HL-60 (cell line): ENCODE results near the gene EXOC7.

Source experiments
- GABPA ChIP-seq: IDR thresholded peaks from 2 replicates; pipeline ENCODE4 v1.6.1; 2012; ENCODE audit warnings: low read depth
- POLR2AphosphoS5 ChIP-seq: IDR thresholded peaks from 2 replicates; pipeline ENCODE4 v1.6.1; 2012; ENCODE audit warnings: low read depth
- REST ChIP-seq: IDR thresholded peaks from 2 replicates; pipeline ENCODE4 v1.6.1; 2012; ENCODE audit warnings: low read depth; ENCODE audit not compliant: insufficient replicate concordance
- SPI1 ChIP-seq: IDR thresholded peaks from 2 replicates; pipeline ENCODE4 v1.6.1; 2012; ENCODE audit warnings: low read depth, mild to moderate bottlenecking, borderline replicate concordance
- TF ChIP-seq, protein P1 (sequence below): IDR thresholded peaks from one replicate; pipeline ENCODE4 v1.5.1; 2011; ENCODE audit warnings: low read length, control low read depth, inconsistent platforms; ENCODE audit not compliant: insufficient read depth

DNA sequence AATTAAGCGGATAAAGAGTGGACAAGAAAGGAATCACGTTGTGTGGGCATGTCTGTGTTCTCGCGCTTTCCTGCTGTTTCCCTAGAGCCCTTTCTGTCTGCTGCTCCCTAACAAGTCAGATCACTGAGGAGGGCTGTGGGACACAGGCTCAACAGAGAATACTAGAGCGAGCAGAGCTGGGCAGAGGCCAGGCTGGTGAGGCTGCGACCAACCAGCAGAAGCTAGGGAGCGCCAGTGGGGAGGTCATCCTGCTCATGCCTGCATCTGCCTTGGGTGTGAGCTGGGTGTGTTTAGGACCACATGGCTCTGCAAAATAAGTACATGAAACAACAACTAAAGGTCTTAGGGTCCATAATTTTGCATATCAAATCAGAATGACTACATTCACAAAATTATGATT, 49.0 kb upstream of the EXOC7 start:
- TF ChIP-seq, protein P1, sequence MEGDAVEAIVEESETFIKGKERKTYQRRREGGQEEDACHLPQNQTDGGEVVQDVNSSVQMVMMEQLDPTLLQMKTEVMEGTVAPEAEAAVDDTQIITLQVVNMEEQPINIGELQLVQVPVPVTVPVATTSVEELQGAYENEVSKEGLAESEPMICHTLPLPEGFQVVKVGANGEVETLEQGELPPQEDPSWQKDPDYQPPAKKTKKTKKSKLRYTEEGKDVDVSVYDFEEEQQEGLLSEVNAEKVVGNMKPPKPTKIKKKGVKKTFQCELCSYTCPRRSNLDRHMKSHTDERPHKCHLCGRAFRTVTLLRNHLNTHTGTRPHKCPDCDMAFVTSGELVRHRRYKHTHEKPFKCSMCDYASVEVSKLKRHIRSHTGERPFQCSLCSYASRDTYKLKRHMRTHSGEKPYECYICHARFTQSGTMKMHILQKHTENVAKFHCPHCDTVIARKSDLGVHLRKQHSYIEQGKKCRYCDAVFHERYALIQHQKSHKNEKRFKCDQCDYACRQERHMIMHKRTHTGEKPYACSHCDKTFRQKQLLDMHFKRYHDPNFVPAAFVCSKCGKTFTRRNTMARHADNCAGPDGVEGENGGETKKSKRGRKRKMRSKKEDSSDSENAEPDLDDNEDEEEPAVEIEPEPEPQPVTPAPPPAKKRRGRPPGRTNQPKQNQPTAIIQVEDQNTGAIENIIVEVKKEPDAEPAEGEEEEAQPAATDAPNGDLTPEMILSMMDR, result no peak
- TF ChIP-seq POLR2AphosphoS5 (no peak), REST (no peak), GABPA (no peak), SPI1 (no peak)
